Hepatocyte (in vitro differentiated cells): Measurements from ENCODE around the gene PLXNC1. TPM values are rescaled to one million over a fixed set of nuclear protein-coding genes. Genes with fewer than 3 reads are reported as not detected.

Experiments
- DNase-seq: peaks from one replicate; pipeline ENCODE4 v3.0.0-alpha.2; 2016; ENCODE audit warnings: low spot score
- H2AFZ ChIP-seq: fragments of 200-600 bp; sonication (generic); 2 replicates; pipeline ENCODE4 v1.6.0; 2016; ENCODE audit warnings: antibody characterized with exemption, mild to moderate bottlenecking
- H3K27ac ChIP-seq: fragments of 200-600 bp; sonication (generic); 2 replicates; pipeline ENCODE4 v1.5.1; 2016; ENCODE audit warnings: mild to moderate bottlenecking
- H3K27me3 ChIP-seq: fragments of 200-600 bp; sonication (generic); 2 replicates; pipeline ENCODE4 v1.6.1; 2016
- H3K36me3 ChIP-seq: fragments of 200-600 bp; sonication (generic); replicated peaks from 2 replicates; pipeline ENCODE4 v1.5.1; 2016; ENCODE audit warnings: low read depth; ENCODE audit not compliant: insufficient read depth
- H3K4me1 ChIP-seq: fragments of 200-600 bp; sonication (generic); 2 replicates; pipeline ENCODE4 v1.5.1; 2016; ENCODE audit warnings: mild to moderate bottlenecking, moderate library complexity; ENCODE audit not compliant: insufficient read depth
- H3K4me2 ChIP-seq: fragments of 200-600 bp; sonication (generic); 2 replicates; pipeline ENCODE4 v1.6.0; 2016
- H3K4me3 ChIP-seq: fragments of 200-600 bp; sonication (generic); 2 replicates; pipeline ENCODE4 v1.5.1; 2016; ENCODE audit warnings: mild to moderate bottlenecking
- H3K79me2 ChIP-seq: fragments of 200-600 bp; sonication (generic); 2 replicates; pipeline ENCODE4 v1.6.0; 2017; ENCODE audit warnings: mild to moderate bottlenecking
- H3K9me2 ChIP-seq: fragments of 200-600 bp; sonication (generic); replicated peaks from 2 replicates; pipeline ENCODE4 v1.6.0; 2017; ENCODE audit warnings: mild to moderate bottlenecking; ENCODE audit not compliant: insufficient read depth
- H3K9me3 ChIP-seq: fragments of 200-600 bp; sonication (generic); 2 replicates; pipeline ENCODE4 v1.5.1; 2016; ENCODE audit warnings: low read depth, mild to moderate bottlenecking
- H4K20me1 ChIP-seq: fragments of 200-600 bp; sonication (generic); 2 replicates; pipeline ENCODE4 v1.6.0; 2016; ENCODE audit warnings: mild to moderate bottlenecking; ENCODE audit not compliant: insufficient read depth, poor library complexity, severe bottlenecking
- CTCF ChIP-seq: fragments of 200-600 bp; sonication (generic); IDR thresholded peaks from 2 replicates; pipeline ENCODE4 v1.5.1; 2016; ENCODE audit warnings: antibody characterized with exemption, mild to moderate bottlenecking; ENCODE audit not compliant: poor library complexity
- EZH2 ChIP-seq: fragments of 200-600 bp; sonication (generic); IDR thresholded peaks from 2 replicates; pipeline ENCODE4 v1.6.1; 2016; ENCODE audit warnings: antibody characterized with exemption, mild to moderate bottlenecking, borderline replicate concordance
- EZH2phosphoT487 ChIP-seq: fragments of 200-600 bp; sonication (generic); IDR thresholded peaks from one replicate; pipeline ENCODE4 v1.6.1; 2018; ENCODE audit warnings: antibody characterized with exemption, mild to moderate bottlenecking, low read depth, moderate library complexity; ENCODE audit not compliant: unreplicated experiment, severe bottlenecking
- WGBS: methylation state at CpG from one replicate; pipeline ENCODE4 v1.1.6; 2016; ENCODE audit warnings: low lambda C conversion rate; ENCODE audit errors: missing lambda C conversion rate; 5-methylcytosine and 5-hydroxymethylcytosine counted together
- polyA plus RNA-seq: library from polyadenylated mRNA; unstranded; fragments of >200 nt; fragmentation: Nextera tagmentation; extraction: Ambion mirVana; gene quantifications from 2 replicates; pipeline ENCODE4 v1.2.1, GENCODE V29; 2016
- total RNA-seq: library from RNA; depleted of rRNA; stranded (reverse); fragments of >200 nt; gene quantifications from 2 replicates; pipeline ENCODE4 v1.2.3, GENCODE V29; 2014

The PLXNC1 gene
- total and polyA plus RNA-seq, 2 experiments from 2014 or later: 6.7 to 23.2 TPM

- H4K20me1 ChIP-seq: no peaks in the 10 kb centered on the region
- H3K4me2 ChIP-seq: no peak overlapping the region
- no peak overlapping the region for H3K4me3 ChIP-seq
- DNase-seq: no peak
- H3K79me2 ChIP-seq: no peaks in the 10 kb centered on the region
- H3K27ac ChIP-seq: peak overlapping the region; percentile 37
- H3K9me3 ChIP-seq: no peaks in the 10 kb centered on the region
- WGBS: 88% methylated on average over 5 of the region's 5 CpGs
- no peak overlapping the region for H2AFZ ChIP-seq
- H3K4me1 ChIP-seq: no peaks in the 10 kb centered on the region
- H3K9me2 ChIP-seq: no peaks in the 10 kb centered on the region
- H3K36me3 ChIP-seq: no peaks in the 10 kb centered on the region
- no peaks in the 10 kb centered on the region for H3K27me3 ChIP-seq
- no peak for TF ChIP-seq CTCF
- no peak for TF ChIP-seq EZH2phosphoT487
- no peak for TF ChIP-seq EZH2
Measured at GRCh38 chr12:94200069-94200468, 51.7 kb downstream of the PLXNC1 start.

GRCh38 chr12:94200695-94201094 lies 52.3 kb downstream of the PLXNC1 start:
- Histone ChIP-seq H4K20me1 (no peaks in the 10 kb centered on the region), H2AFZ (no peak overlapping the region), H3K27me3 (no peaks in the 10 kb centered on the region), H3K9me2 (no peaks in the 10 kb centered on the region), H3K4me3 (no peak overlapping the region), H3K9me3 (no peaks in the 10 kb centered on the region), H3K4me1 (peaks cover 3% of the 10 kb centered on the region), H3K79me2 (no peaks in the 10 kb centered on the region), H3K4me2 (no peak overlapping the region), H3K36me3 (no peaks in the 10 kb centered on the region), H3K27ac (peak overlapping the region; percentile 37)
- WGBS: 90% methylated on average over 1 of the region's 1 CpG
- no peak for TF ChIP-seq EZH2
- no peak for TF ChIP-seq CTCF
- no peak for TF ChIP-seq EZH2phosphoT487
- DNase-seq: no peak

DNA sequence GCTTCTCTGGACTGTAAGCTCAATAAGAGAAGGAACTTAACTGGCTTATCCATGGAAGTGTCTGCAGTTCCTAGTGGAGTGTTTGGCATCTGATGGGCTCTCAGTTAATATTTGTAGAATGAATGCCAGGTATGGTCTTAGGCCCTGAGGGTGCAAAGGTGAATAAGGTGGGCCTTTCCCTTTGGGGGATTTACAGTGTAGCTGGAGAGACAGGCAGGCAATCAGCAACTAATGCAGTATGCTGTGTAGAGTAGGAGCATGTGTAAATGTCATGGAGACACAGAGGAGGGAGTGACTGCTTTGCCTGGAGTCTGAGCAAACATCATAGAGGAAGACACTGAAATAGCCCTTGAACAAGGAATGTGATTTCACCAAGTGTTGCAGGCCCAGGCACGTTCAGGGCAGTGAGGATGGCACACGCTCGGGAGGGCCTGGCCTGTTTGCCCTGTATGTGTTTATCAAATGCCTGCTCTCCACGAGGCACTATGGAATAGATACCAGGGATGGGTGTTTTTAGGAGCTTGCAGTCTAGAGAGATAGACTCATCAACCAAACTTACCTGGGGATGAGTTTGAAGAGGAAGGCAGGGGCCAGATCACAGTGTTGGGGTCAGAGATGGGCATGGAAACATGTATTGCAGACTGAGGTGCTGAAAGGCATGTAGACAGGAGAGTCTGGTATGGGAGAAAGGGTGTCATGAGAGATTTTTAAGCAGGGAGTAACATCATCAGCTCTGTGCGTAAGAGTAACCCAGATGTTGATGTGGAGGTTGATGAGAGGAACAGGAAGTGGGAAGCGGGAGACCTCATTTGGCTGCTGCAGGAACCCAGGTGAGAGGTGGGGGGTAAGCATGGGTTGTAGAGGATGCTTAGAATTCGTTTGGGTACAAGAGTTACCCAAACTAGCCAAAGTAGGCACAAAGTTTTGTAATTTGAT lies 54.1 kb downstream of the PLXNC1 start:
- Histone ChIP-seq H3K27ac (no peak overlapping the region), H4K20me1 (no peaks in the 10 kb centered on the region), H3K4me2 (no peak overlapping the region), H3K9me2 (no peaks in the 10 kb centered on the region), H3K36me3 (no peaks in the 10 kb centered on the region), H3K79me2 (no peaks in the 10 kb centered on the region), H3K4me1 (peaks cover 5% of the 10 kb centered on the region), H3K4me3 (no peak overlapping the region), H3K27me3 (no peaks in the 10 kb centered on the region), H3K9me3 (no peaks in the 10 kb centered on the region), H2AFZ (no peak overlapping the region)
- DNase-seq: no peak
- 85% methylated on average over 7 of the region's 7 CpGs for WGBS
- TF ChIP-seq EZH2phosphoT487 (no peak), CTCF (no peak), EZH2 (no peak)
